ENCODE measurements around the gene GSKIP. TPM values are rescaled to one million over a fixed set of nuclear protein-coding genes. Genes with fewer than 3 reads are reported as not detected.

GSKIP gene
- total RNA-seq, 2 experiments from 2014 or later: 12.1 to 20.7 TPM

DNA sequence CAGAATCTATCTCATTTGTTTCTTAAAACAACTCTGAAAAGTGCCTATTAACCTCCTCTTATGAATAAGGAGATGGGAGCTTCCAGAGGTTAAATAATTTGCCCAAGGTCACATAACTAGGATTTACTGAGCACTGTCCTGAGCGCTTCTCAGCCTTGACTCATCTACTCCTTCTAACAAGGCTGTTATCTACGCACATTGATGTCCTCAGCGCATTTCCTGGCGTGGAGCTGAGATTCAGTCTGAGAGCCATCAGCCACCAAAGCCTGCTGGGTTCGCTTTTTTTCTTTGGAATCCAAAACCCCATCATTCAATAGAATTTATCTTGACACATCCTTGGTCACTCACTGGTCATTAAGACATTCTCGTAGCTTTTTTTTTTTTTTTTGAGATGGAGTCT is 57.9 kb downstream of the GSKIP start:
- ATAC-seq: no peak
- no peaks in the 10 kb centered on the region for H3K9me3 Mint-ChIP-seq (ENCODE audit: low read depth)
- no peak for DNase-seq
- H3K4me3 Mint-ChIP-seq: no peak overlapping the region
- CTCF ChIA-PET: no interaction called here
- intact Hi-C loops (cut with DNase I, micrococcal nuclease): no loop called here
- H3K27ac Mint-ChIP-seq: no peak overlapping the region
- H3K27me3 Mint-ChIP-seq: peaks cover 3% of the 10 kb centered on the region
- peaks cover 2% of the 10 kb centered on the region for H3K4me1 Mint-ChIP-seq
- no peaks in the 10 kb centered on the region for H3K36me3 Mint-ChIP-seq (ENCODE audit: low read depth)
- POLR2A ChIA-PET: no interaction called here

DNA sequence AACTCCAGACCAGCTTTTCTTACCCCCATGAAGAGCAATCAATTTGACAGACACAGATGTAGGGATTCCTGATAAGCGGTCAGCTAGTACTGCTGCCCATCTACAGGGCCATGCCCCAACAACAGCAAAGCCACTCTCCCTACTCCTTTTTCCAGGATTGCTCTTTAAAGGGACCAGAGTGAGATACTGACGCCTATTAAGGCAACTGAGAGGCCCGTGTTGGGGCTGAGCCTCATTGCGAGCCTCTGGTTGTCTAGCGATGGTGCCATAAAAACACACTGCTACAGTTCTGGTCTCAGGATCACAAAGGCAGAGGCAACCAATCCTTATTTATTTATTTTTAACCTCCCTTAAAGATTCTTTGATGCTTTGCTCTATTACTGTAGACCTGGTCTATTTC is 59.7 kb downstream of the GSKIP start:
- ChIA-PET CTCF (no interaction called here), POLR2A (interaction anchor here (0.7 kb wide), 1 partner anchor 81 kb away, joined by 4 read pairs; no protein-coding TSS in a partner anchor)
- DNase-seq (no peak), ATAC-seq (no peak)
- Mint-ChIP-seq H3K36me3 (ENCODE audit: low read depth) (no peaks in the 10 kb centered on the region), H3K27me3 (peaks cover 3% of the 10 kb centered on the region), H3K27ac (no peak overlapping the region), H3K4me3 (no peak overlapping the region), H3K4me1 (peaks cover 2% of the 10 kb centered on the region), H3K9me3 (ENCODE audit: low read depth) (no peaks in the 10 kb centered on the region)
- intact Hi-C loops (cut with DNase I, micrococcal nuclease): no loop called here

DNA sequence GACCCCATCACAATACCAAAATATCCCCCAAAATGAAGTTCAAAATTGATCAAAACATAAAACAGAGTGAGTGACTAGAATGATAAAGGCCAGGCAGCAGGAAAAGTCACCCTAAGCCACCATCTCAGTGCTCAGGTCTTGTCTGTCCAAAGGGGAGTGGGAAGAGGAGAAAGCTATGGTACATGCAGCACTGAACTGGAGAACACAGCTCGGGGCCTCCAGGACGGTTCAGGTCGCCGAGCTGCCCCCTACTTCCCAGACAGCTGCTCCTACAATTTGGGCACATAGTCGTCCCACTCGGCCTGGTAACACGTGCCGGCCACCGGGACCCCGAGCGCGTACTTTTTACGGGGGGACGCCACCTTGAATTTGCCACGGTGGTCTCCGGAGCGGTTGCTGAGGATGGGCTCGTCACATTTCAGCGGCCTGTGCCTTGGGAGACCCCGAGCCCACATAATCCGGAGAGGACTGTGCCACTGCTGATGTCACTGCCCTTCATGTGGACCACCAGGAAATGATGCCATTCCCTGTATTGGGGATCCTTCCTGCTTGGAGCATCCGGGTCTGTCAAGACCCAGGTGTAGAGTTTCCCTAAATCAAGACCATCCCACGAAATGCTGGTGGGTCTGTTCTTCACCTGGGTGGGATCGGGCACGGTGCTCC is 60.3 kb downstream of the GSKIP start:
- H3K9me3 Mint-ChIP-seq (ENCODE audit: low read depth): no peaks in the 10 kb centered on the region
- CTCF ChIA-PET: interaction anchor here (0.6 to 1.8 kb wide), 5 partner anchors 18 to 323 kb away, joined by 3 to 9 read pairs (median 3); no protein-coding TSS in a partner anchor
- ATAC-seq (no peak), DNase-seq (peak; percentile 5)
- intact Hi-C loops (cut with DNase I, micrococcal nuclease): loop anchor here (1.0 to 2.0 kb wide), 4 partner anchors 31 to 323 kb away; partner anchors contain the start of genes AK7 (in 1 of the 2), ATG2B (in 1 of the 2) and GSKIP (in 1 of the 2)
- H3K4me3 Mint-ChIP-seq: peak overlapping the region; percentile 54
- peaks cover 2% of the 10 kb centered on the region for H3K4me1 Mint-ChIP-seq
- H3K27me3 Mint-ChIP-seq: peaks cover 3% of the 10 kb centered on the region
- no peak overlapping the region for H3K27ac Mint-ChIP-seq
- POLR2A ChIA-PET: interaction anchor here (0.7 kb wide), 1 partner anchor 81 kb away, joined by 4 read pairs; no protein-coding TSS in a partner anchor
- H3K36me3 Mint-ChIP-seq (ENCODE audit: low read depth): no peaks in the 10 kb centered on the region

DNA sequence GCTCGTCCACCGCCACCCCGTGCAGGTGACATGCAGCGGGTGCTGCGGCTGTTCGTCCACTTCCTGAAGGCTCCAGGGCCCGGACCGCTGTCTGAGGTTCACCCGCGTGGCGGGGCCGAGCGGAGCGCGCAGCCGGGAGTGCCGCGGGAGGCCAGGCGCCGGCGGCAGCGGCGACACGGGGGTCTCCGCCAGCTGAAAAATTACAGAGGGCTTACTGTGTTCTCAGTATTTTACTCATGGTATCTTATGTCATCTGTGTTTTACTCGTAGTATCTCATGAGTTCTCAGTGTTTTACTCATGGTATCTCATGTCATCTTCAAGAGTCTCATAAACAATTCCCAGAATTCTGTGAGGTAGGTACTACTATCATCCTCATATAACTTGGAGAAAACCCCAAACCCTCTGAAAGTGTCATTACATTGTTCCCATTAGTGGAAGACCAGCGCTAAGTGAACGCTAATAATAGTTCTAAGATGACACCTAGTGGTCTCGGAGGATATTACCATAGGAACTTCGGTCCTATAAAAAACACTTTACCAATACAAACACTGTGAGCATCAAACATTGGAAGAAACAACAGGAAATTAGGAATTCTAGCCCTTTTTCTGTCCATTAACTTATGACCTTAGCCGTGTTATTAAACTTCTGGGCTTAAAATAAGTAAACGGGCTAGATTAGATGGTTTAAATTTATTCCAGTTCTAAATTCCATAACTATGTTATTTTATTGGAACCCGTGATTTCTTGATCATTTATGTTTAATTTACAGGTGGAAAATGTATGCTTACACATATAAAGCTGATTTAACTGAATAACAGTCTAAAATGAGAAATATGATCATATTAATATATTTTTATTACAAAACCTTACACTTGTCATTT is 61.0 kb downstream of the GSKIP start:
- intact Hi-C loops (cut with DNase I, micrococcal nuclease): loop anchor here (1.0 to 2.0 kb wide), 4 partner anchors 32 to 324 kb away; partner anchors contain the start of genes AK7 (in 1 of the 2), ATG2B (in 1 of the 2) and GSKIP (in 1 of the 2)
- CTCF ChIA-PET: interaction anchor here (0.6 to 1.8 kb wide), 10 partner anchors 10 to 324 kb away, joined by 3 to 9 read pairs (median 3); no protein-coding TSS in a partner anchor

DNA sequence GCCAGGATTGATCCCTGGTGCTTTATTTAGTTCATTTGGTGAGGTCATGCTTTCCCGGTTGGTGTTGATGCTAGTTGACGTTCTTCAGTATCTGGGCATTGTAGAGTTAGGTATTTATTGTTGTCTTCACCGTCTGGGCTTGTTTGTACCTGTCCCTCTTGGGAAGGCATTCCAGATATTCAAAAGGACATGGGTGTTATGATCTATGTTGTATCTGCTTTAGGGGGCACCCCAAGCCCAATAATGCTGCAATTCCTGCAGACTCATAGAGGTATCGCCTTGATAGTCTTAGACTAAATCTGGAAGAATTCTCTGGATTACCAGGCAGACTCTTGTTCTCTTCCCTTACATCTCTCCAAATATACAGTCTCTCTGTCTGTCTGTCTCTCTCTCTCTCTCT is 70.7 kb downstream of the GSKIP start:
- ChIA-PET POLR2A (no interaction called here), CTCF (interaction anchor here (1.0 to 1.3 kb wide), 2 partner anchors 9 to 17 kb away, joined by 3 to 4 read pairs; no protein-coding TSS in a partner anchor)
- Mint-ChIP-seq H3K27ac (no peak overlapping the region), H3K27me3 (peaks cover 9% of the 10 kb centered on the region), H3K4me1 (no peaks in the 10 kb centered on the region), H3K36me3 (ENCODE audit: low read depth) (no peaks in the 10 kb centered on the region), H3K4me3 (no peak overlapping the region), H3K9me3 (ENCODE audit: low read depth) (no peaks in the 10 kb centered on the region)
- ATAC-seq (no peak), DNase-seq (no peak)
- intact Hi-C loops (cut with DNase I, micrococcal nuclease): no loop called here

More for the DNA sequence above, 61.0 kb downstream of the GSKIP start:
- peak; percentile 53 for DNase-seq
- H3K36me3 Mint-ChIP-seq (ENCODE audit: low read depth): no peaks in the 10 kb centered on the region
- H3K27ac Mint-ChIP-seq: no peak overlapping the region
- ATAC-seq: peak; percentile 77
- peaks cover 3% of the 10 kb centered on the region for H3K27me3 Mint-ChIP-seq
- H3K9me3 Mint-ChIP-seq (ENCODE audit: low read depth): no peaks in the 10 kb centered on the region
- H3K4me1 Mint-ChIP-seq: peaks cover 2% of the 10 kb centered on the region
- POLR2A ChIA-PET: no interaction called here
- peak overlapping the region; percentile 54 for H3K4me3 Mint-ChIP-seq

Other genes with a start within 250 kb of the GSKIP start
- gene BDKRB2, start 158.7 kb upstream of the GSKIP start, total RNA-seq: not detected
- not detected for gene BDKRB1, start 107.3 kb upstream of the GSKIP start, total RNA-seq
- 10 to 100 TPM; 13.5 to 17.6 TPM for gene ATG2B, start 185 bp upstream of the GSKIP start, total RNA-seq
- gene AK7, start 28.6 kb downstream of the GSKIP start, total RNA-seq: 1 to 10 TPM; 2.1 to 2.7 TPM
- gene PAPOLA, start 138.9 kb downstream of the GSKIP start, total RNA-seq: 100 to 1,000 TPM; 190 to 205 TPM

Measured in activated CD4-positive, alpha-beta T cell treated with anti-CD3 and anti-CD28 coated beads for 36 hours (primary cell).